HG03558 (cell line): ENCODE data around the gene RNF144B.
"Not testable (repeated sequence)": the region's sequence is repeated elsewhere in the genome, so short reads cannot be mapped to it uniquely, and the experiment has no call there.

ENCODE experiments used
- ATAC-seq: cut with Tn5 transposase; IDR thresholded peaks from one replicate; pipeline ENCODE4 v1.9.1; 2021; ENCODE audit warnings: moderate number of reproducible peaks; ENCODE audit not compliant: unreplicated experiment; ENCODE audit errors: extremely low read depth

RNF144B gene

DNA sequence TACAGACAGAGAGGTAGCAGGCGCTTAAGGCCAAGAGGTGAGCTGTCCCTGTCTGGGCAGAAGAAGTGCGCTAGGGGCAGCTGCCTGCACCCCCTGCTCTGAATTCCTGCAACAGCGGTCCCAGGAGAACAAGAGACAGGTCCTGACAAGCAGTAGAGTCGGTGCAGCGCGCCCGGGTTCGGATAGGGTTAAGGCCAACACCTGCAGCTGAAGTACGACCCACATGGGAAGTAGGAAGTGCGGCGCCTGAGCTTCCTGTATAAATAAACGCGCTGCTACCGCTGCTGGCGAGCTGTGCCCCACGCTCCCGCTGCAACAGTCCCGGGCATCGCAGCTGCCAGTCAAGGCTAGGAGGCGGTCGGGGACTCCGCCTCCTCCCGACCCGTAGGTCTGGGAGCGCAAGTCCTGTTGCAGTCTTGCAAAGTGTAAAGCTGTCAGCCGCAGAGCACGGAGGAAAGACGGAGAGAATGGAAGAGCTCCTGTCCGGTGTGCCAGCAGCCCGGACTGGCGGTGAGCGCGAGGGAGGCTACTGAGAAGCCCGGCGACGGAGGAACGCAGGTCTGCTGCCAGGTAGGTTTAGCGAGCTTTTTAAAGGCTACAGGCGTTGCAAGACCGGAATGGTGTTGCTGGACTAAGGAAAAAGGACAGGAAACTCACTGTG lies at the start of gene RNF144B:
Gene RNF144B (plus strand): TSS at position 290 of the 661 bp plus-strand sequence. CDS start 12,185 bp downstream, outside the sequence.
- ATAC-seq = peak; percentile 74

- ATAC-seq = no peak
Observed at GRCh38 chr6:18339599-18339998, 47.6 kb upstream of the RNF144B start.

GRCh38 chr6:18340781-18341551 lies 46.2 kb upstream of the RNF144B start:
- no peak for ATAC-seq

- ATAC-seq = no peak
Observed at GRCh38 chr6:18342223-18342622, 44.9 kb upstream of the RNF144B start.

GRCh38 chr6:18343741-18344140 lies 43.4 kb upstream of the RNF144B start:
- ATAC-seq = no peak

GRCh38 chr6:18347021-18347577 lies 40.1 kb upstream of the RNF144B start:
- no peak for ATAC-seq

DNA sequence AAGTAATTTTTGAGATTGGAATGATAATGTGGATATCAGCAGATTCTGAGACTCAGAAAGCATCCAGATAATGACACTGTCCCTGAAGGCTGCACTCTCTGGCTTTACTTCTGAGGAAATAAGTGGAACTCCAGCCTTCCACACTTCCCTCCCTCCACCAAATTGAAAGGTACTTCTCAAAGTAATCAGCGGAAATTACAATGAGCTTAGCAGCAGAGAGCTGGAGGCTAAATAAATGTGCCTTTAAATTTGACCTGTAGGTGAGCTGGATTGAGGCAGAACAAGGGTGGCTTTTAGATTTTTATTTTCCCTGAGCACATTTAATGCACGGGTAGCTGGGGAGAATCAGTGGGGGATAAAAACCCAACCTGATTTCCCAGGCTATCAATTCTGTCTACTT lies 39.3 kb upstream of the RNF144B start:
- ATAC-seq = no peak

GRCh38 chr6:18349386-18349785 lies 37.8 kb upstream of the RNF144B start:
- no peak for ATAC-seq

GRCh38 chr6:18350271-18350670 lies 36.9 kb upstream of the RNF144B start:
- no peak for ATAC-seq

GRCh38 chr6:18350712-18351111 lies 36.4 kb upstream of the RNF144B start:
- ATAC-seq = no peak

DNA sequence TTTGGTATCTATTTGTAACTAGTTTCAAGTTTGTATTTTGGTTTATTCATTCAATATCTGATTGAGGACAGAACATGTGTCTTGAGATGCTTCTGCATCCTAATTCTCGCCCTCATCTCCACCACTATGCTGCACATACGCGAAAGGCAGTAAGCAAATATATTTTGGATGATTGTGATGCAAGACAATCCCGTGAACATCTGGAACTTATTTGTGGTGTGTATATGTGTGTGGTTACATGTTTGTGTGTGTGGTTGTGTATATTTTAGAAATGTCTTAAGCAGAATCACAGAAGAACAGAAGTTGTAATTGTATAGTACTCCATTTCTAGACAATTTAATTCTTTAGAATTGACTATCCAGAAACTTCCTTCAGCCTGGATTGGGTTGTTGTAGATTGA lies 35.1 kb upstream of the RNF144B start:
- no peak for ATAC-seq

DNA sequence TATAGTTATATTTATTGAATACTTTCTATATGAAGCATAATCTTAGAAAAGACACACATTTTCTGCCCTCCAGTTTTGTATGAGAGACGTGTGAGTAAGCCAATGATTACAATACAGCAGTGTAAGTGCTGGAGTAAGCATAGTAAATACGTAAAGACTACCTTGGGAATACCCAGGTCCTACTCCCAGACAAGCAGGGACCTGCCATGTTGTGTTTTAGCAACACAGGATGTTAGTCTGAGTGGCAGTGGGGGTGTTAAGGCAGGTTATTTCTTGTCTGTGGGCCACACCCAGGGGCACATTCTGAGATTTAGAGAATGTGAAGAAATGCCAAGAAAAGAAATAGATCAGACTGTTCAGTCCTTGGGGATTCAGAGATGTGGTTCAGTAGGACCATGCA lies 34.3 kb upstream of the RNF144B start:
- ATAC-seq = no peak

DNA sequence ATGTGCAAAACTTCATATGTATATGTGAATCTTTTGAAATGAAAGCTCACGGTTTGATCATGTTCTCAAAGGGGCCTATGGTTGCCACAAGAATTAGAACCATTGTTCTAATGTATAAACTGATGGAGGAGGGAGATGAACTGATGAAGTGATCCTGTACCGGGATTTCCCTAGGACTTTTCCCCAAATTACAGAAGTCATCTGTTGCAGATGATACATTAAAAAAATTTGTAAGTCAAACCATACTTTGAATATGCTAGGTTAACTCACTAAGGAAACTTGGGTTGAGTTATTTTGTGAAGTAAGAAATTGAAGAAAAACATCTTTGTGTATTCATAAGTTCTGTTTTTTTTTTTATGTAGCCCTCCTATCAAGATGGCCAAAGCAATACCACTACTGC lies 33.9 kb upstream of the RNF144B start:
- no peak for ATAC-seq

GRCh38 chr6:18357546-18357945 lies 29.6 kb upstream of the RNF144B start:
- ATAC-seq = not testable (repeated sequence)

- ATAC-seq = peak; percentile 98
Observed at GRCh38 chr6:18359237-18359885, 27.8 kb upstream of the RNF144B start.

- no peak for ATAC-seq
Observed at GRCh38 chr6:18360188-18360587, 27.0 kb upstream of the RNF144B start.

DNA sequence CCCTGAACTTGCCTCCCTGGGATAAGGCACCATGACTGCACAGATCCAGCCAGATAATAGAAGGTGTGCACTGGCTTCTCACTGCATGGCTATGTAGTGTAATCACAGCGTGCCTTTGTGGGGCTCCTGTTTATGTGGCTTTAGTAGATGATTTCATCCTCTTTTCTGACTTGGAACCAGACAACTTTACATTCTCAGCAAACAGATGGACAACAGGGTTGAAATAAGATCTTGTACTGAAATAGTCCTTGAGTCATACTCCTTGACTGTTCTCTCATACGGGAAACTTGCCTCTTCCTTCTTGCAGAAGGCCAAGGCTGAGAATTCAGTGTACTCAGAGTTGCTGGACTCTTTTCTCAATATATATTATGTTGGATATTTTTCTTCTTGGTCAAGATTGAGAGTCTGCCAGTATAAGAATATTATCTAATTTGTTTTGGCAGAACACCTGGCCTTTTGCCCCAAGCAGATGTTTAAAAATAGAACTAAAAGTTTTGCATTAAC lies 25.0 kb upstream of the RNF144B start:
- no peak for ATAC-seq

- no peak for ATAC-seq
Observed at GRCh38 chr6:18363746-18364145, 23.4 kb upstream of the RNF144B start.

- not testable (repeated sequence) for ATAC-seq
Observed at GRCh38 chr6:18364561-18364960, 22.6 kb upstream of the RNF144B start.

DNA sequence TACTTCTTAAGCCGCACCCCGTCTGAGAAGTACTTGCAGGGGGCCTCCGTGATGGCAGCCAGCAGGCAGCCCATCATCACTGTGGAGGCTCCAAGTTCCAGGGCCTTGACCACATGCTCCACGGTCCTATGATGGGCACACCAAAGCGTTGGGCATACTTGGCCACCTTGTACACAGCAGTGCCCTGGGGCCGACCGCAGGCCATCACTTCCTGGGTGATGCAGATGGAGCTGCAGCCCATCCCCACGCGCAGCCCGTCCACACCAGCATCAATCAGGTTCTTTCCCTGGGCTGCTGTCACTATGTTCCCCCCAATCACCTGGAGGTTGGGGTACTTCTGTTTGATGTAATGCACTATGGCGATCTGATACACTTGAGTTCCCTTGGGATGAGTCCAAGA lies 19.8 kb upstream of the RNF144B start:
- ATAC-seq = no peak
